T-helper 9 cell (primary cell): Measurements from ENCODE around the gene KIF26B.

ENCODE experiments used
- DNase-seq: peaks from one replicate; pipeline ENCODE4 v3.0.0-alpha.2; 2020

The KIF26B gene

DNA sequence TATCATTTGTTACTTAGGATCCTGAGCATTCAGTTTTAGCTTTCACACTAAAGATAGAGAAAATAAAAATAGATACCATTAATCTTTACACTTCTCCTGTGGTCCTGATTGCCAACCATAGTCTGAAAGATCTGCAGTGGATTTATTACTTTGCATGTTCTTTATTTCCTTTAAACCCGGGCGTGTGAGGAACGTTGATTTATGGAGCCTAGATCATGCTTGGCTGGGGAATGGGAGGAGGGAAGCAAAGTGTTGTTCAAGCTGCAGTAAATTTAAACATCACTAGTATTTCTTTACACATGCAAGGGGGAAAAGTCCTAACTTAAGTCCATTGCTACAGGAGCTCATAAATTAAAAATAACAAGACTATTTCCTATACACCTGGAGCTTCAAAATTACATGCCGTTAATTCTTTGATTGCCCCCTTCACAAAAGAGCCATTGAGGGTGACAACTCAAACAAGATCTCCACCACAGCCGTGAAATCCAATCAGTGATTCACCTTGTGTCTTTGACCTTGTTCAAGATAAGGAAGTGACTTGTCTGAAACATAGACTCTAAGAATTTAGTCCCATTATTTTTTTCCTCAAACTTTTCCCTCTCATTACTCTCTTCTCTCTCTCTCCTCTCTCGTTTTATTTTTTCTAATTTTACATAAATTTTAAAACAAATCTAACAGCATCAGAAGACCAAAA lies 282.7 kb downstream of the KIF26B start:
- DNase-seq, result no peak

DNA sequence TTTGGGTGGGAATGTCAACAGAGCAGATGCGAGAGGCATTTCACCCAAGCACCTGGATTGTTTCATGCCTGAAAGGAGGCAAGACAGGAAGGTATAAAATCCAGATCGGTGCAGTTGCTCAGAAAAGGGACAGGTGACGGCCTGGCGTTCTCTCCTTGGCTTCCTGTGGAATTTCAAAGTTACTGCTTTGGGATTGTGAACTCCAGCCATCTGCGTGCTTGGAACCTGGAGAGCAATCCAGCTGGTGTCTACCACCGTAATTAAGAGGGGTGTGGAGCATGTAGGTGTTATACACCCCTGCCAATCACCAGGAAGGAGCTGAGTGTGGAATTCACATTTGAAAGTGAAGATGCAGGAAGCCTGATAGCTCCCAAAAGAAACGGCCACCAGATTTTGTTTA lies 286.1 kb downstream of the KIF26B start:
- no peak for DNase-seq

DNA sequence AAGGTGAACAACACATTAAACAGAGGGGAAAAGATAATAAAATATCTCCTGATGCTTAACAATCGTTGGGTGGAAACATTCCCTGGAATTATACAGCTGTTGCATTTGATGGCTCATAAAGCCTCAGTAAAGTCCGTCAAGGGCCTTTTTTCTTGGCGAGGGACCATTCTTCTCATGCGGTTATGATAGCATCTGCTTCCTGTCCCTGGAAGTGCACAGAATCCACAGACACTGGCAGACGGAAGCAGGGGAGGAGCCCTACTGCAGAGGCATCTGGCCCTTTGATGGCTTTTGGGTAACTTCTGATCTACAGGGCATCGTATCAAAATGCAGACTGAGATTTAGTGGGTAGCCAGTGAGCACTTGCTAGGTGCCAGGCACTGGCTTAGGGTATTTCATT lies 286.9 kb downstream of the KIF26B start:
- no peak for DNase-seq

DNA sequence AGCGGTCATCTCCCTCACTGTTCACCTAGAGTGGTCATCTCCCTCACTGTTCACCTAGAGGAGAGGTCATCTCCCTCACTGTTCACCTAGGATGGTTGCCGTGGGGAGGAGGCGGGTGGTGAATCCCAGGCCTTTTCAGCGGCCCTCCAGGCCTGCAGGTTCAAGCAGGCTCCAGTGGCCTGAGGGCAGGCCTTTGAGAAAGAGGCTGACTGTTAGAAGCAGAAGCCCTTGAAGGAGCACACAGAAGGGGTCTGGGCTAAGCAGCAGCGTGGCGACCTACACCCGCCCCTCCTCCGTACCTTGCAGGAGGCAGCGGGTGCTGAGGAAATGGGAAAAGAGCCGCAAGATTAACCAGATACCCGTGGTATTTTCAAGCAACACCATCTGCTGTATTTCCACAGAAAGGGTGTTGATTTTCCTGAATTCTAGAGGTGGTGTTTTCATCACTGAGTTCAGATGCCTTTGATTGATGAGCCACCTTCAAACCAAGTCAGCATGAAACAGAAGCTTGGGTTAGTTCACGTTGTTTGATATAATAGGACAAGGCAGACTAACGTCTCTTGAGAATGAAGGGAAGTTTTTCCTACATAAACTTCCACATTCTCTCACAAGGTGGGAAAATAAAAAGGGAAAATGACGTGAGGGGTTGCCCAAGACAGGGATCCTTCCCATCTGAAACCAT lies 289.5 kb downstream of the KIF26B start:
- DNase-seq, result no peak

DNA sequence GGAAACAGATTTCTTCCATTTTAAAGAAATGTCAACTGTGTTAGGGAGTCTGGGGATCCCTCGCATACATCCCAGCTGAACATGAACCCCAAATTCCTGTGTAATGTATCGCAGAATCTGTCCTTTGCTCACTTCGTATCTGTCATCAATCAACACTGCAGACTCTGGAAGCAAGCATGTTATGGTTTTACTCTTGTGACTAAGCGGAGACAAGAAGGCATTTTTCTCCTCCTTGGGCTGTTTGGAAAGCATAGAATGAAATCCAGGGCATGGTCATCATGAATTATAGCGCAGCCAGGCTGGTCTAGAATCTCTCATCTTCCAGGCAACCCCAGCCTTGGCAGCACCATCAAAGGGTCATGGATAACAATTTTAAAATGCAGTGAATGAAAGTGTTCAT lies 290.2 kb downstream of the KIF26B start:
- no peak for DNase-seq

DNA sequence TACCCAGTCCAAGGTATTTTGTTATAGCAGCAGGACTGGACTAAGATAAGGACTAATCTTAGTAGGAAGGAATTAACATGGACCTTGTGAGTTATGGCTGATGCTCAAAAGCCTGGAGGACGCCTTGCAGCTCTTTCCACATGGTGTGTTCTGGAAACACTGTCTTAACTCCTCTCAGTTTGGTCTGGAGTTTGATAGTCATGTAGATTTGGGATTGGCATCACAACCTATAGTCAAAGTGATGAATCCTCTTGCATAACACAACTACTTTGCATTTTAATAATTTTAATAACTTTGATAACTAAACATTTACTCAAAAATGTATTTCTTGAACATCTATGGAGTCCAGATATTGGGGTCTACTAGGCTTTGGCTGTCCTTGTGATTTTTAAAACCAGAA lies 293.7 kb downstream of the KIF26B start:
- no peak for DNase-seq

DNA sequence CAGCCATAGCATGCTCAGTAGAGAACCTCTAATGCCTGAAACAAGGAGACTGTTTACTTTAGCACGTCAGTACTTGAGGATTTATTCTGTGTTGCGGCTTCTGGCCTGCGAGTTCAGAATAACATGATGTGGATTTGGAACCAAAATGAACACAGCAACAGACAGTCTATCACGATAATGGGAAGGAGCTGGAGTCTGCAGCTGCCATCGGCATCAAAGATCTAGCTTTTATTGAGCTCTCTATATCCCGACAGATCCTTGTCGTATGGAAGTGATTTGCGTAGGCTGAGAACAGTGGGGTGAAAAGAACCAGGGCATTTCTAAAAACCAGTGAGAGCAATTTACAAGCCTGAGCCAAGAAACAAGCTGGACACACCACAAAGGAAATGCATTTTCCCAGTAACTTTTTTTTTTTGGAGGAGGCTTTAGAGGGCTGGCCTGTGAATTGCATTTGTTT lies 294.2 kb downstream of the KIF26B start:
- no peak for DNase-seq

DNA sequence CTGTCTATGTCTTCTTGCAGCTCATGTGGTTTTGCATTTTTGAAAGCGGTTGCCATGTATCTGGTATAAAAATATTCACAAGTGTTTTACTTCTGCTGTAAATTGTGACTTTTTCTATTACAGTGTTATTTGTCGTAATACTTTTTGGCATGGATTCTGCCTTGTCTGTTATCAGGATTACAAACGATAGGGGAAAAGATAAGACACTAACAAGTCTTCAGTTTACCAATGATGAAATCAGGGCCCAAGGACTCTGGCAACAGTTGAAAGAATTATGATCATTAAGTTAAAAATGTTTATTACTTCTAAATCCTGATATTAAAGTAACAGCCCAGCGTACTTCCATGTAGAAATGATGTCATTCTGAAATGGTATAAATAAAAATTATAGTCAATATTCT lies 298.8 kb downstream of the KIF26B start:
- DNase-seq, result no peak

DNA sequence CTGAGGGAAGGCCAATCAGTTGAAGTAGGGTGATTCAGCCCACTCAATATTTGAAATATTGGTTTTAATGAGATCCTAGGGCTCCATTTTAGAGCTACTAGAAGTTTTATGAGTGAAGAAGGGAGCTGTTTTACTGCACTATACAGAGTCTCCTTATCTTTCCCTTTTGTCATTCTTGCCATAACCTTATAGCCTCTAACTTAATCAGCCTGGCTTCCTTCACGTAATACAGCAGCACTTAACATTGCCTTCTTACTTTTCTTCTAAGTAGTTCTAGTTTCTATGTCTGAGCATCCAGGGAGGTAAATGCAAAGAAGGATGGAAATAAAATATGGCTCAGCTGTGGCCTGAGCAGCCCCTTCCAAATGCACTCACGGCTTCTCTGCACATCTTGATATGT lies 299.3 kb downstream of the KIF26B start:
- DNase-seq, result no peak

DNA sequence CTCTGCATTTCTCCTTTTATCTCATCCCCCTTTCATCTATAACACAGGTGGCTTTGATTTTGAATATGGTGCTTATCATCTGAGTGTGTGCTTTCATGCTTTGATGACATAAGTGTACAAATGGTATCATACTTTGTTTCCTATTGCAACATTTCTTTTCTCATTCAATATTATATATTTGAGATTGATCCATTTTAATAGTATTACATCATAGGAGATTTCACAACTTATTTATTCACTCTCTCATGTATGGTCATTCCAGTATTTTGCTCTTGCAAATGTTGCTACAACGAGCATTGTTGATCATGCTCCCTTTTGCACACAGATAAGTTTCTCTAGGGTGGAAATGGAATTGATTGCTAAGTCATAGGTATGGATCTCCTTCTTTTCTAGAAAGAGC lies 302.8 kb downstream of the KIF26B start:
- DNase-seq, result no peak

DNA sequence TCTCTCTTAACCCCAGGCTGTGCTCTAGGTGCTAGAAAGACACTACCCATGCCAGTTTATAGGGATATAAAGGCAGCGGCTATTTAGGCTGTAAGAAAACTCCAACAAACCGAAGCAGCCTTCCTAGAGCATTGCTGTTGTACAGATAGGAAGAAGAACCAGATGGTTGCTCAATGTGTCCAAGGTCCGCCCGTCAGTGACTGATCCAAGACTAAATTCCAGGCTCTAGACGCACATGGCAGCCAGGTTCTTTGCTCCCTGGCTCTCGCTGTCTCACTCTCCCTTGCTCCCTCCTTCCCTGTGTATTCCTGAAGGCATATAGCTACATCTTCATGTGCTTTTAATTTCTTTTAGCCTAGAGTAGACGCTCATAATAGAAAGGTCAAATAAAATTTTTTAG lies 303.4 kb downstream of the KIF26B start:
- no peak for DNase-seq

DNA sequence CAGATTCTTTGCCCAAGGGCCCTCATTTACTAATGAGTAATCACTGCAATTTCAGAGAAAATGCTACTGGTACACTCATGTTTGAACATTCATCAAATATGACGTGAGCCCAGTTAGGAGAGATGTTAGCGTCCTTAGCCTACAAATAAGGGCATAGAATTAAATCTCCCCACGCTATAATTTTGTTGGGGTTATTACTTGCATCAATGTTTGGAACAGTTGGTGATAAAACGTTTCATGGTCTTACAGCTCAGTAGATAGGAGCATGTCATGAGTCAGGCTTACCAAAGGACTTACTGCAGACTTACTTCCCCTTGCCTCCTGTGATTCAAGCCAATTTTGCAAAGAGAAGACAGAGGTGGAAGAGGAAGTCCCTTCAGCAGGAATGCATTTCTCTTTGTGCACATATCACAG lies 304.0 kb downstream of the KIF26B start:
- DNase-seq, result no peak

DNA sequence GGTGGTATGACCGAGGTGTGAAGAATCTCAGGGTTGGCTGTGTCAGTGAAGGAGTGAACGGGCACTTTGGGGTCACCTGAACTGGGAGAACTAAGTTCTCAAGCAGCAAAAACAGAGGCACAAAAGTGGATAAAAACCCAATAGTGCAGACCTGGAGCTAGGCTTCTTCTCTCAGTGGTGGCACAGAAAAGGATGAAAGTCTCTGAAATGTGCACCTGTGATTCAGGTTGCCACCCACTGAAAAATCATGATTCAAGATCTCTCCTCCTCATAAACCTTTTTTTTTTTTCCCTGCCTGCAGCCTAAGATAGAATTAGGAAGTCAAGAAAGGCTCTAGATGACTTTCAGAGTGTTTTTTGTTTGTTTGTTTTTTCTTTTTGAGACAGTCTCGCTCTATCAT lies 304.8 kb downstream of the KIF26B start:
- DNase-seq, result no peak

DNA sequence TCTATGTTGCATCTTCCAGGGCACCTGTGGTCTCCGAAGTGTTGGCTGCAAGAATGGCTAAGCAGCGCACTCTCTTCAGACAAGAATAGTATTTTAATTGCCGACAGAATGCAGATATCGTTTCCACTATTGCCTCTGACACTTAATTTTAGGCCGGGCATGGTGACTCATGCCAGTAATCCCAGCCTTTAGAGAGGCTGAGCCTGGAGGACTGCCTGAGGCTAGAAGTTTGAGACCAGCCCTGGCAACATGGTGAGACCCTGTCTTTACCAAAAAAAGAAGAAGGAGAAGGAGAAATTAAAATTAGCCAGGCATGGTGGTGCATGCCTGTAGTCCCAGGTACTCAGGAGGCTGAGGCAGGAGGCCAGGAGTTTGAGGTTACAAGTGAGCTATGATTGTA lies 306.9 kb downstream of the KIF26B start:
- no peak for DNase-seq

DNA sequence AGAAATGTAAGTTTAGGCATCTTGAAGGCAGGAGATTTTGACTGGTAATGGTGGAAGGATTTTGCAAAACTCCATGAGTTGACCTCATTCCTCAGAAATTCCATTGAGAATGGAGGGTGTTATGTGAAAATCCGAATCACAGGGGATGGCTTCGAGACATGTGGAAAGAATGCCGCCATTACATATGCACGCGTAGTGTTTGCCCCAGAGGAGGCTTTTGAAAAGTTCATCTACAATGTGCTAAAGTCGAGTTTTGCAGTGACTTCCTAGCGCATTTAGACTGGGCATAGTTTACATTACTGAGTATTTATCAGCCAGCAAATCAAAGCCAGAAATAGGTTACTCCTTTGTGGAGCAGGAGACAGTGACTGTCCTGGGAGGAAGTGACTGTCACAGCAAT lies 307.4 kb downstream of the KIF26B start:
- no peak for DNase-seq

DNA sequence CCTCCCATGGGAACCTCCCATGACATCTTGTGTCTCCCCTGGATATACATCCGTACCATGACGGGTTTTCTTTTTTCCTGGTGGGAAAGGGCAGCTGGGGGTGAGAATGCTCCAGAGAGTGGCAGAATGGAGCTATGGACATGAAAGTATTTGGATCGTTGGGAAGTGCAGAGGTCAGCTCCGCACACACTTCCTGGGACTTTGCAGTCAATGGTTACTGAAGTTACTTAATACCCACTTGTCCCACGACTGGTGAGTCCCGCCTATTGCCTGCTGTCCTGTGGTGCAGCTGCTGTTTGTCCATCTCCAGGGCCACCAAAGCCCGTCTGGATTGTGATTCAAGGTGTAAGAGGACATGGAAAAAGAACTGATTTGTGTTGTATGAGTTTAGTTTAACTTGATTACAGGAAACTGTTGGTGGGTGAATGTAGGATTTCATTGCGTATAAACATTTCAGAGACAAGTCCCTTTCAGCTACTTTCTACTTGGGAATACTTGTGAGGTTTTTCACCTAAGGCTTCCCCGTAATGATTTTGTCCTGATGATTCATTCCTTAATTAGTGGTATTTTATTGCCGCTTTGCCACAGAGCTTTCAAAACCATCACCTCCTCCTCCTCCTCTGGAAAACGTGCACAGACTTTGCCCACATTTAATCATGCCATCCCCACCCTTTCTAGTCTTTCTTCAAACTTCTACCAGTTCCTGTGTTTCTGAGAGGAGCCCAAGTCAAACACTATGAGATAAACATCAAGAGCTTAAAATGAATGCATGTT lies 308.8 kb downstream of the KIF26B start:
- no peak for DNase-seq

DNA sequence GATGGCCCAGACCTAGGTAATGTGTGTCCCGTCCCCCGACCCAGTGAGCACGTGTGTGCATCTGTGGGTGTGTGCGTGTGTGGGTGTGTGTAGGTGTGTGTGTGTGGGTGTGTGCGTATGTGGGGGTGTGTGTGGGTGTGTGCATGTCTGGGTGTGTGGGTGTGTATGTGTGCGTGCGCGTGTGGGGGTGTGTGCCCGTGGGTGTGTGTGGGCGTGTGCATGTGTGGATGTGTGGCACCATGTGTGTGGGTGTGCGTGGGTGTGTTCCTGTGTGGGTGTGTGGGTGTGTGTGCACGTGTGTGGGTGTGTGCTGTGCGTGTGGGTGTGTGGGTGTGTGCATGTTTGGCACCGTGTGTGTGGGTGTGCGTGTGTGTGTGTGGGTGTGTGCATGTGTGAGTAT lies 309.5 kb downstream of the KIF26B start:
- no peak for DNase-seq

DNA sequence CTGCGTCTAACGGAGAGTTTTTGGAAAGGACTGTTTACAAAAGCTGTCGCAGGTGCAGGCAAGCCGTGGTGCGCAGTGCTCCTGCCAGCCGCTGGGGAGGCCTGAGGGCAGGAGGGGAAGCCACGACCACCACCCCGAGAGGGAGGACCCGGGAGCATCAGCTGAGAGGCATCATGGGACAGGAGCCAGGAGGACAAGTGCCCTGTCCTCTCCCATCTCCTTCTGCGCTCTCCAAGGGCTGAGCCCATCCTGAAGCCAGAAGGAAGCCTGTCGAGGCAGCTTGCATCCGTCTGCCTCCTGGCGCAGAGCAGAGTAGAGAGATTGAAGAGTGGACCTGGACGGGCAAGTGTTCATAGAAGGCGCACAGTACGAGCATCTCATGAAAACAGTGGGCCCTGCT lies 310.9 kb downstream of the KIF26B start:
- no peak for DNase-seq

DNA sequence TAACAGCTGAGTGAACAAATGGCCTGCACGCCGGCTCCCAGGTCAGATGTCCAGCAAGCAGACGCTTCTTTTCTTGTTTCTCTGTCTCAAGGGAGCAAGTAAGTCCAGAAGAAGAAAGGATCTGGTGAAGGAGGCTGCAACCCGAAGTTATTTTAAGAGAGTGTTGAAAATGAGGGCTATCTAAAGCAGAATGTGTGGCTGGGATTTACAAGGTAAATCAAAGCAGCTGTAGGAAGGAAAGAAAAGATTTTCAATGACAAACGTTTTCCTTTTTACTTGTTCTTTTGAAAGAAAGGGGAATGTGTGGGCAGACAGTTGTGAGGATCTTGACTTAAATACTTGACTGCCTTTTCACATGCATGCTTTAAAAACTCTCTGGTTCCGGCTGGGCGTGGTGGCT lies 311.5 kb downstream of the KIF26B start:
- DNase-seq, result no peak

DNA sequence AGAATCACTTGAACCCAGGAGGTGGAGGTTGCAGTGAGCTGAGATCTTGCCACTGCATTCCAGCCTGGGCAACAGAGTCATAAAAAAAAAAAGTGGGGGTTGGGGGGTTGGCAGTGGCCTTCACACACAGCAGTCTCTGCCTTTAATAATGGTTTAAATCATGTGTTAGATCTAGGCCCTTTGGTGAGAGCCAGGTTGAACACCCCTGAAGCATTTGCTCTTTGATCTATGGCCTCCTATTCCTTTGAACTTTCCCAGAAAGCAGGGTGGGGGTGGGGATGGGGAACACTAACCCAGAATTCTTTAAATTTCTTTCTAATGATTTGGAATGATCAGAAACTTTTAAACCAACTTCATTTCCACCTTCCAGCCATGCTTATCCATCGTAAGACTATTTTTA lies 313.0 kb downstream of the KIF26B start:
- no peak for DNase-seq

DNA sequence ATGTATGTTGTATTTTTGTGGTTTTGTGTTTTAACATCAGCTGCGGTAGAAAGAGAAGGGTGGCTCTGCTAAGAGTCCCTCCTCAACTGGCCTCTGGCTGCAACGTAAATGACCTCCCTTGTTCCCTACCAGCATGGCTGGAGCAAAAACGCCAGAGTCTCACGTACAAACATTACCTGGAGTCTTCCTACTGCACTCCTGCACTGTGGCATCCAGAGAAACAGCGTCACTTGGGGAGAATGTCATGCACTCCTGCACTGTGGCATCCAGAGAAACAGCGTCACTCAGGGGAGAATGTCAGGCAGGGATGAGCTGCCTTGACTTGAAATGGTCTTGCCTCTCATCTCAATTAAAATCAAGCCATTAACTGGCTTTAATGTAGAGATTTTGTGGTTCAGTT lies 314.2 kb downstream of the KIF26B start:
- no peak for DNase-seq

DNA sequence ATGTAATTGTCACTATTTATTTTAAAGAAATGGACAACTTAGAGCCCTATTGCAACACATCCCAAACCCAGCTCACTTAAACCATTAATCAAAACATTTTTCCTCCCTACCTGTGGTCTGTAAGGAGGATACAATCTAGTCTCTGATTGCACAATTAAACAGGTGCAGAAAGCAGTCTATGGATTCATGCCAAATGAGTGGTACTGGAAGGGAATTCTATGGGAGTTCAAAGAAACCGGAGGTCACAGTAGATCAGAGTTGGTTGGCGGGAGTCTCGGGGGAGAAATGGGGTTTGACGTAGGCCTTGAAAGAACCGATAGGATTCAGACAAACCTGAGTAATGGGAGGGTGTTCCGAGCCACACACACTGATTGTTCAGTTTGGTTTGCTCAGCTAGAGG lies 314.9 kb downstream of the KIF26B start:
- no peak for DNase-seq

DNA sequence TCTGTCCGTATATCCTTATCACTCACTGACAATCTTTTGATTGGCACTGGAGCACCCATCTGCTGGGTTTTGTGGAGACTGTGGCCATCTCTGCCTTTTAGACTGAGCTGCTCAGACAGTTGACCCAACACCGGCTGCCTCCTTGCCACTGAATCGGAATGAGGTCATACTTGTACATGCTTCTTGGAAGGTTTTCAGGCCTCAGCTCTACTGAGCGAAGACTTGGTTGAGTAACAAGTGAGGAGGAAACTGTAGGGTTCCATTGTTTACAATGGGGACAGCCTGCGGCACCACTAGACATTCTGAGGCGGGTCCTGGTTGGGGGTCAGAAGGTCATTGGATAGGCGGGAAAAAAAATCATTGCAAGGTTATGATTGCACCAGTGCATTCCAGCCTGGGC lies 320.3 kb downstream of the KIF26B start:
- DNase-seq, result no peak

DNA sequence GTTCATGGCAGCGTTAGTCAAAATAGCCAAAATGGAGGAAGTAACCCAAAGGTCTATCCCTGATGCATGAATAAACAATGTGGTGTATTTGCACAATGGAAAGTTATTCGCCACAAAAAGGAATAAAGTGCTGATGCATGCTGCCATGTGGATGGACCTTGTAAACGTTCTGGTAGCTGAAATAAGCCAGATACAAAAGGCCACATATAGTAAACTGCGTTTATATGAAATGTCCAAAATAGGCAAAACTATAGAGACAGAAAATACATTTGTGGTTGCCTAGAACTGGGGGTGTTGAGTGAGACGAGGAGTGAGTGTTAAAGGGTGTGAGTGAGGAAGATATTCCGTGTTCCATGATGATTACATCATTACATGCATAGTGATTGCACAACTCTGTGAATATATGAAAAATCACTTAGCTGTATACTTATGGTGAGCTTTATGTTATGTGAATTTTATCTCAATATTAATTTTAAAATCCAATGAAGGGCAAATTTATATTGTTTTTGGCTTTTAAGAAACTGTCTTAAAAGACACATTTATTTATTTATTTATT lies 321.3 kb downstream of the KIF26B start:
- DNase-seq, result no peak
